8988T (cell line): ENCODE data around the gene ANGPTL4.
"Not testable (repeated sequence)": the region's sequence is repeated elsewhere in the genome, so short reads cannot be mapped to it uniquely, and the experiment has no call there.

Experiments used
- DNase-seq: peaks from one replicate; pipeline ENCODE4 v3.0.0; 2011

The ANGPTL4 gene

GRCh38 chr19:8334458-8335342 lies 29.3 kb upstream of the ANGPTL4 start:
- DNase-seq, result peak; percentile 96

- peak; percentile 53 for DNase-seq
Observed at GRCh38 chr19:8335343-8336071, 28.4 kb upstream of the ANGPTL4 start.

- DNase-seq, result no peak
Observed at GRCh38 chr19:8336072-8336569, 27.8 kb upstream of the ANGPTL4 start.

GRCh38 chr19:8336660-8337059 lies 27.3 kb upstream of the ANGPTL4 start:
- DNase-seq, result no peak

- no peak for DNase-seq
Observed at GRCh38 chr19:8337728-8338127, 26.2 kb upstream of the ANGPTL4 start.

- no peak for DNase-seq
Observed at GRCh38 chr19:8338835-8339234, 25.1 kb upstream of the ANGPTL4 start.

- DNase-seq, result no peak
Observed at GRCh38 chr19:8340341-8341096, 23.4 kb upstream of the ANGPTL4 start.

GRCh38 chr19:8341504-8341903 lies 22.5 kb upstream of the ANGPTL4 start:
- DNase-seq, result not testable (repeated sequence)

GRCh38 chr19:8342316-8342683 lies 21.7 kb upstream of the ANGPTL4 start:
- DNase-seq, result no peak

GRCh38 chr19:8342684-8343482 lies 21.1 kb upstream of the ANGPTL4 start, which contains the start of gene KANK3:
Gene KANK3 (minus strand): TSS chr19:8343262. CDS start chr19:8337828, 5,434 bp downstream.
- peak; percentile 93 for DNase-seq

- no peak for DNase-seq
Observed at GRCh38 chr19:8343483-8343844, 20.5 kb upstream of the ANGPTL4 start.

- DNase-seq, result not testable (repeated sequence)
Observed at GRCh38 chr19:8349629-8350372, 14.2 kb upstream of the ANGPTL4 start.

- DNase-seq, result no peak
Observed at GRCh38 chr19:8352134-8352827, 11.7 kb upstream of the ANGPTL4 start.

- DNase-seq, result not testable (repeated sequence)
Observed at GRCh38 chr19:8352845-8353244, 11.1 kb upstream of the ANGPTL4 start.

- DNase-seq, result no peak
Observed at GRCh38 chr19:8355631-8356402, 8.1 kb upstream of the ANGPTL4 start.

GRCh38 chr19:8357007-8357521 lies 6.9 kb upstream of the ANGPTL4 start:
- DNase-seq, result no peak

- DNase-seq, result no peak
Observed at GRCh38 chr19:8358948-8359347, 5.0 kb upstream of the ANGPTL4 start.

GRCh38 chr19:8360196-8360595 lies 3.8 kb upstream of the ANGPTL4 start:
- DNase-seq, result no peak

GRCh38 chr19:8361921-8362793 lies 1.8 kb upstream of the ANGPTL4 start:
- DNase-seq, result peak; percentile 83
